MG63 (cell line): ENCODE data around the gene ULK2. TPM values are rescaled to one million over a fixed set of nuclear protein-coding genes. Genes with fewer than 3 reads are reported as not detected.
"Not testable (repeated sequence)": the region's sequence is repeated elsewhere in the genome, so short reads cannot be mapped to it uniquely, and the experiment has no call there.

Experiments
- DNase-seq: peaks from one replicate; pipeline ENCODE4 v3.0.0-alpha.2; 2020
- H3K27me3 ChIP-seq: fragments of 250-450 bp; sonication (Bioruptor Pico); 2 replicates; pipeline ENCODE4 v1.5.1; 2020; ENCODE audit warnings: mild to moderate bottlenecking, moderate library complexity
- H3K36me3 ChIP-seq: fragments of 250-450 bp; sonication (Bioruptor Pico); 2 replicates; pipeline ENCODE4 v1.5.1; 2020; ENCODE audit warnings: mild to moderate bottlenecking, moderate library complexity
- H3K4me3 ChIP-seq: fragments of 250-450 bp; sonication (Bioruptor Pico); 2 replicates; pipeline ENCODE4 v1.5.1; 2020; ENCODE audit warnings: mild to moderate bottlenecking, moderate library complexity
- H3K9me3 ChIP-seq: fragments of 250-450 bp; sonication (Bioruptor Pico); 2 replicates; pipeline ENCODE4 v1.5.1; 2020; ENCODE audit warnings: mild to moderate bottlenecking, moderate library complexity
- total RNA-seq: library from RNA; depleted of rRNA; stranded (reverse); fragments of >200 nt; shearing (Covaris generic); gene quantifications from 2 replicates; pipeline ENCODE4 v1.2.3, GENCODE V29; 2014; ENCODE audit warnings: low replicate concordance; rRNA removed

ULK2 gene
- total RNA-seq, result 12.0 and 13.8 TPM in 2 replicates

- no peaks in the 10 kb centered on the region; the same call in none of the 2 replicates for H3K36me3 ChIP-seq
- H3K4me3 ChIP-seq, result peak within 1 kb of the TSS; percentile 57
- peak; percentile 74 for DNase-seq
- no peaks in the 10 kb centered on the region for H3K27me3 ChIP-seq
- no peaks in the 10 kb centered on the region for H3K9me3 ChIP-seq
These were observed at the start of gene ULK2 for GRCh38 chr17:19867329-19868078. TSS of gene ULK2 (minus strand) at chr17:19867936. CDS start at chr17:19867417, 519 bp downstream.

GRCh38 chr17:19915245-19915978, 47.7 kb upstream of the ULK2 start:
- H3K27me3 ChIP-seq, result no peaks in the 10 kb centered on the region
- no peak overlapping the region for H3K4me3 ChIP-seq
- H3K36me3 ChIP-seq, result peaks cover 23% of the 10 kb centered on the region
- H3K9me3 ChIP-seq, result no peaks in the 10 kb centered on the region
- DNase-seq, result no peak

- DNase-seq, result no peak
- Histone ChIP-seq H3K36me3 (peaks cover 31% of the 10 kb centered on the region), H3K27me3 (no peaks in the 10 kb centered on the region), H3K9me3 (no peaks in the 10 kb centered on the region), H3K4me3 (no peak overlapping the region)
These were observed 43.3 kb upstream of the ULK2 start for GRCh38 chr17:19911033-19911432.

GRCh38 chr17:19909139-19909538, 41.4 kb upstream of the ULK2 start:
- Histone ChIP-seq H3K9me3 (no peaks in the 10 kb centered on the region), H3K4me3 (no peak overlapping the region), H3K36me3 (peaks cover 30% of the 10 kb centered on the region), H3K27me3 (no peaks in the 10 kb centered on the region)
- DNase-seq, result no peak

- Histone ChIP-seq H3K4me3 (no peak overlapping the region), H3K36me3 (peaks cover 28% of the 10 kb centered on the region), H3K27me3 (no peaks in the 10 kb centered on the region), H3K9me3 (no peaks in the 10 kb centered on the region)
- DNase-seq, result no peak
These were observed 37.8 kb upstream of the ULK2 start for GRCh38 chr17:19905502-19905901.

GRCh38 chr17:19904924-19905323, 37.2 kb upstream of the ULK2 start:
- Histone ChIP-seq H3K27me3 (no peaks in the 10 kb centered on the region), H3K4me3 (no peak overlapping the region), H3K9me3 (no peaks in the 10 kb centered on the region), H3K36me3 (peaks cover 28% of the 10 kb centered on the region)
- no peak for DNase-seq

- peaks cover 26% of the 10 kb centered on the region for H3K36me3 ChIP-seq
- H3K27me3 ChIP-seq, result no peaks in the 10 kb centered on the region
- no peaks in the 10 kb centered on the region for H3K9me3 ChIP-seq
- H3K4me3 ChIP-seq, result no peak overlapping the region
- DNase-seq, result no peak
These were observed 36.7 kb upstream of the ULK2 start for GRCh38 chr17:19904412-19904811.

- no peaks in the 10 kb centered on the region for H3K27me3 ChIP-seq
- H3K4me3 ChIP-seq, result no peak overlapping the region
- peak; percentile 17 for DNase-seq
- H3K9me3 ChIP-seq, result no peaks in the 10 kb centered on the region
- peaks cover 7% of the 10 kb centered on the region for H3K36me3 ChIP-seq
These were observed 33.1 kb upstream of the ULK2 start for GRCh38 chr17:19900809-19901208.

GRCh38 chr17:19897903-19898302, 30.2 kb upstream of the ULK2 start:
- no peaks in the 10 kb centered on the region; the same call in 1 of the 2 replicates for H3K36me3 ChIP-seq
- peak; percentile 59 for DNase-seq
- no peaks in the 10 kb centered on the region for H3K27me3 ChIP-seq
- H3K9me3 ChIP-seq, result no peaks in the 10 kb centered on the region
- no peak overlapping the region for H3K4me3 ChIP-seq

GRCh38 chr17:19897090-19897837, 29.5 kb upstream of the ULK2 start:
- Histone ChIP-seq H3K9me3 (no peaks in the 10 kb centered on the region), H3K27me3 (no peaks in the 10 kb centered on the region), H3K4me3 (no peak overlapping the region), H3K36me3 (no peaks in the 10 kb centered on the region; the same call in 1 of the 2 replicates)
- DNase-seq, result no peak

GRCh38 chr17:19896679-19897078, 28.9 kb upstream of the ULK2 start:
- DNase-seq, result no peak
- Histone ChIP-seq H3K36me3 (no peaks in the 10 kb centered on the region; the same call in 1 of the 2 replicates), H3K9me3 (no peaks in the 10 kb centered on the region), H3K4me3 (no peak overlapping the region), H3K27me3 (no peaks in the 10 kb centered on the region)

- not testable (repeated sequence) for H3K4me3 ChIP-seq, H3K9me3 ChIP-seq, DNase-seq, H3K36me3 ChIP-seq, H3K27me3 ChIP-seq
These were observed 22.8 kb upstream of the ULK2 start for GRCh38 chr17:19890554-19890953.

- not testable (repeated sequence) for H3K9me3 ChIP-seq, DNase-seq, H3K36me3 ChIP-seq, H3K27me3 ChIP-seq, H3K4me3 ChIP-seq
These were observed 22.3 kb upstream of the ULK2 start for GRCh38 chr17:19890001-19890400.

- Histone ChIP-seq H3K4me3 (no peak overlapping the region), H3K27me3 (no peaks in the 10 kb centered on the region), H3K9me3 (no peaks in the 10 kb centered on the region), H3K36me3 (no peaks in the 10 kb centered on the region)
- no peak for DNase-seq
These were observed 18.4 kb upstream of the ULK2 start for GRCh38 chr17:19886116-19886515.

GRCh38 chr17:19883537-19884215, 15.9 kb upstream of the ULK2 start:
- no peak overlapping the region for H3K4me3 ChIP-seq
- no peaks in the 10 kb centered on the region for H3K36me3 ChIP-seq
- no peaks in the 10 kb centered on the region for H3K9me3 ChIP-seq
- DNase-seq, result no peak
- no peaks in the 10 kb centered on the region for H3K27me3 ChIP-seq

- Histone ChIP-seq H3K9me3 (no peaks in the 10 kb centered on the region), H3K27me3 (no peaks in the 10 kb centered on the region)
- DNase-seq, result no peak
These were observed 12.7 kb upstream of the ULK2 start for GRCh38 chr17:19880393-19880792.

More at GRCh38 chr17:19880393-19880792, 12.7 kb upstream of the ULK2 start:
- H3K36me3 ChIP-seq, result no peaks in the 10 kb centered on the region
- no peak overlapping the region for H3K4me3 ChIP-seq
